NCI-H1092 (cell line): Measurements from ENCODE around the gene PFDN4.
A peak's percentile ranks its signal among the peaks of the same experiment; 100 is the strongest.

ENCODE experiments used
- DNase-seq: peaks from one replicate; lab custom pipeline; 2025; lab: John Stamatoyannopoulos, UW

The PFDN4 gene

GRCh38 chr20:54200487-54201267 lies 7.2 kb upstream of the PFDN4 start:
- DNase-seq: no peak

DNA sequence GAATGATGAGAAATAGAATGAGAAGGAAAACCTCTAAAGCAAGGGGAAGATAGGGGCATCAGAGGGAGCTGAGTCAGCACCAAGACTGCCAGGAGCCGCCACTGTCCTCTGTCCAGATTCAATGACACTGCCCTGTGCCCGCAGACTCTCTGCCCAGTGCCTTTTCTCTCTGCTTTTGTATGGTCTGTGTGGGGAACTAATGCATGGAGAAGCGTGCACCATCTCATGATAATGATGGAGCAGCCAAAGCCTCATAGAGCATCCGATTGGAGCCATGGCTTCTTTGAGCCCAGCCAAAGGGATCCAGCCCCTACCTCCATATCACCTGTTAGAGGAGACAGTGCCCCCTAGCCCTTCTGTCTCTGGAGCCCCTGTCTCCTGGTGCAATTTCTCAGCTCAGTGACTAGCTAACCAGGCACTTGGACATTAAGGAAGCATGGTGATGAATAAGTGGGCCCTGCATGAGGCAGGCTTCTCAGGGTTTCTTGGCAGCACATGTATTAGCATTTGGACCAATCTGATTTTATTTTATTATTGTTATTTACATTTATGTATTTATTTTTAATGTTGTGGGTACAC lies 6.5 kb upstream of the PFDN4 start:
- DNase-seq: no peak

DNA sequence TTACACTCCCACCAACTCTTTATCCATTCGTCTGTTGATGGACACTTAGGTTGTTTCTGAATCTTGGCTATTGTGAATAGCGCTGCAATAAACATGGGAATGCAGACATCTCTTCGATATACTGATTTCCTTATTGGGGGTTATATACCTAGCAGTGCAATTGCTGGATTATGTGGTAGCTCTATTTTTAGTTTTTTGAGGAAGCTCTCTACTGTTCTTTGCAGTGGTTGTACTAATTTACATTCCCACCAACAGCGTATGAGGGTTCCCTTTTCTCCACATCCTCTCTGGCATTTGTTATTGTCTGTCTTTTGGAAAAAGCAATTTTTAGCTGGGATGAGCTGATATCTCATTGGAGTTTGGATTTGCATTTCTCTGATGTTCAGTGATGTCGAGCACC lies 4.6 kb upstream of the PFDN4 start:
- DNase-seq: no peak

DNA sequence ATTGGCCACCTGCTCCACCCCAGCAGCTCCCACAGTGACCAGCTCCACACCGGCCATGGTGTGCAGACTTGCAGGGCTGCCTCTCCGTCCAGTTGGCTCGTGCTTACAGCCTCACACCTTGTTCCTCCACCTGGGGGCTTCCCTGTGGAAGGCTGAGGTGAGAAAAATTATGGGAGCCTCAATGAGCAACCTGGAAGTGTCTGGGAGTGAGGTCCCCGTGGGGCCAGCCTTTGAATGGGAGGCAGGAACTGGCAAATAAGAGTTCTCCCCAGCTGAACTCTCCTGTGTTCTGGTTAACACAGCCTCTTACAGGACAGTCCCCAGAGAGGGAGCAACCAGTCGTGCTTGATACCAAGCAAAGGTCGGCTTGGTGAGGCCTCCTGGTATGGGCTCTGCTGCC lies 3.8 kb upstream of the PFDN4 start:
- DNase-seq: no peak

GRCh38 chr20:54204481-54204880 lies 3.4 kb upstream of the PFDN4 start:
- DNase-seq: no peak

- no peak for DNase-seq
Observed at GRCh38 chr20:54205450-54205849, 2.4 kb upstream of the PFDN4 start.

GRCh38 chr20:54207053-54207742 lies 689 bp upstream of the PFDN4 start:
- no peak for DNase-seq

DNA sequence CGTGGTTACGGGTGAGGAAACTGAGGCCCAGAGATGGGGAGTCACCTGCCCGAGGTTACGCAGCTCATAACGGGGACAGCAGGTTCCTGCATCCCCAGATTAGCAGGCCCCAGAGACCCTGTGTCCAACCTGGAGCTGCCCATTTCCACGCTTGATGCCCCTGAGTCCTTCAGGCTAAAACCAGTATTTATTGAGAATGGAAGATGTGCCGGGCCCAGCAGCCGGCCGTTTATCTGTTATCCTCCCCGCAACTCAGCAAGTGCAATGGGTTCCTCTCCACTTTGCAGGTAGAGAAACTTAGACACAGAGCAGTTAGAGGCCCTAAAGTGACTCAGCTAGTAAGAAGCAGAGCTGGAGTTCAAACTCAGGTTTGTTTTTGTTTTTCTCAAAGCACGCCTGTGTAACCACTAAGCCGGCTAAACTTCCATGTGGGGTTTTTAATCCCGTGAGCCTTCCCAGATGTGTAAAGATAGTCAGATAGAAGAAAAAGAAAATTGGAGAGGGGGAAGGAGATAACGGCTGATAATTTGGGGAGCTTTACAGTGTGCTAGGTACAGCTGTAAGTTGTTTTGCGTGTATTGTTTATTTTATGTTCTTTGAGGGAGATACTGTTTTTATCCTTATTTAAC lies 775 bp downstream of the PFDN4 start:
- no peak for DNase-seq

DNA sequence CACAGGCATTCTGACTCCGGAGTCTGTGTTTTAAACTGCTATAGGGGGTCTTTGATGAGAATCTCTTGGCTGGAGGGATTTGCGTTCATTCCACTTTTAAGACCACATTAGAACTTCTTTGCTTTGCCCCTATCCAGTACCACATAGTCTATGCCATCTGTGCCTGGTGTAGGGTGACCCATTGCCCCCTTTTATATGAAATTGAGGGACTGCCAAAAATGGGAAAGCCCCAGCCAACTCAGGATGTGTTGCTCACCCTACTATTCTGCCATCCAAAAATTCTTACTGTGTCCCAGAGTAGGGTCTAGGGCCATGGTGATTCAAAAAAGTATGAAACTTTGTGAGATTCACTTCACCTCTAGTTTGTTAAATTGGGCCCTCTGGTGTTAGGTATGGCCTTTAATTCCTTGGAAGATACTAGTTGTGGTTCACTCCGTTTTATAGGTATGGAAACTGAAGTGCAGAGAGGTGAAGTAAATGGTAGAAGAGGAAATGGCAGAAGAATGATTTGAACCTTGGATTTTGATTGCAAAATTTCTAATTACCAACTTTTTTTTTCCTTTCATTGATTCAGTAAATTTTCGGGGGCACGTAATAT lies 1.4 kb downstream of the PFDN4 start:
- no peak for DNase-seq

DNA sequence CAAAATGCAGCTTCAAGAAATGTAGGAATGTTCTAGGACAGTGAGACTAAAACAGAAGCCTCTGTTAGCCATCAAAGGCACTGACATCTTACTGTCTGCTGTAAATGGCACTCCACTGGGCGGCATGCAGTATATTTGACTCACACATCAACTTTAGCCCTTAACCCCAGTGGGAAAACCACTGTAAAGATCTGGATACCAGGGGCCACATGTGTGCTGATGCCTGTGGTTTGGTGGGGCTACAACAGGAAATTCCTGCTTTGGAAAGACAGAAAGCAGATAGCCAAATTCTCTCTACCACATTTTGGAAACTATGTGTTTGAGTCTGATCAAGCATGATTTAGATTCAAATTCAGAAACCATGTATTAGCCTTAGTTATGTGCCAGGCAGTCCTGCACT lies 4.3 kb downstream of the PFDN4 start:
- no peak for DNase-seq

DNA sequence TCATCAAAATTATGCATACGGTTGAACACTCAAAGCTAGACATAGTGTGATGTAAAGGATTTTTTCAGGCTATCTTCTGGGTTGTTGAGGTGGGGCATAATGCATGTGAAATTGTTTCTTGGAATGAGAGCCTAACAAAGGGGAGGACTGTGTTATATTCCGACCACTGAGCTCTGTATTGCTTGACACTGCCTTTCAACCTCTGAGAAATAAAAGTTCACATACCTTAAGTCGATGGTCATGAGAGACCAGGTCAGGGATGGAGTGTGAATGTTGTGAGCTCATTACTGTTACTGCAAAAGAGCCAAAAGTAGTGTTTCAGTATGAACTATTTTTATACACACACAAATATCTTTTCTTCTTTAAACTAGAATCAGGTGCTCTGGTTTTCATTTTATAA lies 5.0 kb downstream of the PFDN4 start:
- DNase-seq: no peak

GRCh38 chr20:54214566-54214965 lies 6.7 kb downstream of the PFDN4 start:
- no peak for DNase-seq

- no peak for DNase-seq
Observed at GRCh38 chr20:54215157-54215789, 7.4 kb downstream of the PFDN4 start.

- DNase-seq: no peak
Observed at GRCh38 chr20:54217762-54218161, 9.9 kb downstream of the PFDN4 start.

DNA sequence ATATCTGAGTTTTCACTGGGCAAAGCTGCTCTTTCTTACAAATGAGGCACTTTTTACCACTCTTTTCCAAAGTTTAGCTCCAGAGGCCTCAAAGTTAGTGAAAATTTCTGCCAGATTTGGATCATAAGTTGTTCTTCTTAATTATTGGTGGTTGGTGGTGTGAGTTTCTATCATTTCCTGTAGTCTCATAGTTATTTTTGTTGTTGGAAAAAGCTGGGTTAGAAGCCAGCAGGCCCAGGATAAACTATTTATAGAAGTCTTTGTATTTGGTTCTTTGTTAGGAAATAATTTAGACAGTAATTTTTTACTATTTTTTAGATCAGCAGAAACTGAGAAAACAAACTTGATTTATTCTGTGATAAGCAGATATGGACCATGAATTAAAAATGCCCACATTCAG lies 10.6 kb downstream of the PFDN4 start:
- DNase-seq: no peak

DNA sequence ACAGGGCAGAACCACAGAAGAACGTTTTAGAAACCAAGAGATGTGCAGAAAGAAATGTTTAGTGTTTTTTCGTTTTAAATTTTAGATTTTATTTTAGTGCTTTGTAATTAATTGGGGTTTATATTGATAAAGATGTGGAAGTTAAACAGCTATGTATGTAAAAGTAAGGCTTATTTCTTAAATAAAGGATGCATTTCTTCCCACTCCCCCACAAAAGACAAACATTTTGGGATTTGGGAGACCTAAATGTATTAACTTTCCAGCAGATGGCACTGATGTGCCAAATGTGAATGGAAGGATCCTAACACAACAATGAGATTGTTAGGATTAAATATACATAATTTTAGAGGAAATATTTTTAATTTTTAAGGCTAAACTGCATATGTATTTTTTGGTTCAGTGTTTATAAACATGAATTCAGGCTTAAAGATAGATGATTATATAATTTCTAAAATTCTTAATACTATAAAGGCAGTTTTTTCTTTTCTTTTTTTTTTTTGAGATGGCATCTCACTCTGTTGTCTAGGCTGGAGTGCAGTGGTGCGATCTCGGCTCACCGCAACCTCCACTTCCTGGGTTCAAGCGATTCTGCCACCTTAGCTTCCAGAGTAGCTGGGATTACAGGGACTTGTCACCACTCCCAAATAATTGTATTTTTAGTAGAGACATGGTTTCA lies 12.0 kb downstream of the PFDN4 start:
- DNase-seq: peak; percentile 30

DNA sequence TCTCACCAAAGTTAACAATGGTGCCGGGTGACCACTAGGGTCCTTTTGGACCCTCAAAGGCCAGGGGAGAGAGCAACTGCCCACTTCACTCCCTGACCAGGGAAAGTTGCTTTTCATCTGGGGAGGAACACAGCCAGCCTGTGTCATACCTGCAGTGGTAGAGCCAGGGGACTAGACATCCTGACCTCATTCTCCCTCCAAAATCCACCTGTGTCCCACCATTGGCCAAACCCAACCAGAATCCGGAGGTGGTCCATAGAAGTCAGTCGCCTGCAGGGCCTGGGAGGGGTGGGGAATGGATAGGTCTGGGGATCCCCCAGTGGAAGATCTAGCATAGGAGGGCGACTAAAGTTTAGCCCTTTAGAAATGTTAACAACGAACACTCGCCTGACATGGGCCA lies 12.8 kb downstream of the PFDN4 start:
- DNase-seq: no peak

- no peak for DNase-seq
Observed at GRCh38 chr20:54221353-54221752, 13.5 kb downstream of the PFDN4 start.

DNA sequence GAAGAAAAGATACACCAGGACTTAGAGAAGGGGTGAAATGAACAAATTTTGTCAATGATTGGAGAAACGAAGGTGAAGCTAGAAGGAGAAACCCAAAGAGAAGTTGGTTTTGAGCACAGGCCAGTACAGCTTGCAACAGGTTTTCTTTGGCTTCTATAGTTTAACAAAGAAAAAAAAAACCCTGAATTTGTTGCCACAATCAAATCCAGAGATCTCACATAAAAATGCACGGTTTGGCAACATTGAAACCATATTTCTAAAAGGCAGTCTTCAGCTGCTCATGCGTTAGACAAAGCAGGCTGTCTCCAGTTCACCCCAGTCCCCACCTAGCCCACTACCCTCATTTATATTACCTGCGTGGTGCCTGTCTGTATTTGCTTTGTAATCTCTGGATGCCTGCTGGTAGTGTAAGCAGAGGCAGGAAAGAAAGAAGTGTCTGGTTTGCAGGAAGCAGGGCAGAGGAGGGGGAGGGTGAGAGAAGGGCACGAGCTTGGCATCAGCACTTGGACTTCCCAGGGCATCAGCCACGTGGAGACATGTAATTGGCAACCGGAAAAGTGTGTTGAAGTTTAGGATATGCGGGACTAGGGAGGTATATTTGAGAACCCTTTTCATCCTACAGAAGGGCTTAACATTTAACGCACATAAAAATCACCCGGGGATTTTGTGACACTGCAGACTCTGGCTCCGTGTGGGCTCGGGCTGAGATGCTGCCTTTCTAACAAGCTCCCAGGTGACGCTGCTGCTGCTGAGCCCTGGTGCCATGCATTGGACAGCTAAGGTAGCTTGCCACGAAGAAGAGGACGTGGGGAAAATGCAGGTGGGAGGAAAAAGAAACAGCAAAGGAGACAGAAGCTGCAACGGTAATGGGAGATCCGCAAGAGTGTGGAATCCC lies 14.4 kb downstream of the PFDN4 start:
- peak; percentile 59 for DNase-seq

- DNase-seq: no peak
Observed at GRCh38 chr20:54223285-54223684, 15.4 kb downstream of the PFDN4 start.
